ENCODE measurements around the gene FBXW12. TPM values are rescaled to one million over a fixed set of nuclear protein-coding genes. Genes with fewer than 3 reads are reported as not detected.

FBXW12 gene
- total and polyA plus RNA-seq, 2 of the 8 experiments (the other 6 are each of a cell fraction or from before 2014, with no cell fraction given) = 0.35 to 0.85 TPM

DNA sequence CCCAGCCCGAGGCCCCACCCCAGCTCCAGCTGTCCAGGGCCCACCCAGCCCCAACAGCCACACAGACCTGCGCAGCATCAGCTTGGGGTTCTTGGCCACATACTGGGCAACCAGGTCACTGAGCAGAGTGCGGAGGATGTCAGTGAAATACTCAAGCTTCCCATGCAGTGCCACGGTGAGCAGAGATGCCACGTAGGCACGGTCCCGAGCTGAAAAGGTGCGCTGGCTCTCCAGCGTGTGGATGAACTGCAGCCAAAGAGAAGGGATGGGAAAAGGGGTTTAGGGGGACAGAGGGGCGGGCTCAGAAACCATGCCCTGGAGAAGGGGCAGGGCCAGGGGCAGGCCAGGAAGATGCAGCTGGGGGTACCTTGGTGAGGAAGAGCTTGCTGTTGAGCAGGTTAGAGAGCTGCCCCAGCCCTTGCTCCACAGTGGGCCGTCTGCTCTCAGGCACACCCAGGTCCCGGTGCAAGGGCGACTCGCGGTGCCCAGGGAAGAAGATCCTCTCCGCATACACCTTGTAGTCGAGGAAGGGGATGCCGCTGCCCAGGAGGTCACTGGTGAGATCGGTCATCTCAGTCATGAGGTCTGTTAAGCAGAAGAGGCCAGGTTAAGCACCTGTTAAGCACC, 40.5 kb downstream of the FBXW12 start:
- 96% methylated on average over 17 of the region's 19 CpGs; no CpG with 5 or more reads in 1 of the 2 experiments for WGBS, 2 experiments (ENCODE audit: extremely low coverage in 1 of 2, insufficient coverage in 1 of 2, insufficient read length in 1 of 2, insufficient replicate concordance in 2 of 2, low coverage in 1 of 2, low lambda C conversion rate in 2 of 2, missing lambda C conversion rate in 1 of 2)
- Histone ChIP-seq H3K4ac (replicated peaks; ENCODE audit: insufficient read length, low read depth, low read length) (no peak overlapping the region), H3K56ac (replicated peaks; ENCODE audit: insufficient read length, low read depth, low read length) (no peak overlapping the region), H3K4me2 (ENCODE audit: insufficient read depth in 1 of 2, low read depth in 2 of 2, low read length in 2 of 2) (no peak overlapping the region), H3K79me2 (ENCODE audit: control insufficient read depth in 1 of 2, insufficient read depth in 2 of 2, low read length in 2 of 2) (no peaks in the 10 kb centered on the region), H3K9ac (replicated peaks in 1 of 4; ENCODE audit: extremely low read depth in 1 of 4, low read depth in 3 of 4, low read length in 3 of 4) (no peak overlapping the region), H2BK120ac (replicated peaks; ENCODE audit: low read depth, low read length) (no peak overlapping the region), H3K36me3 (ENCODE audit: control insufficient read depth in 2 of 4, insufficient read depth in 4 of 4, low read length in 3 of 4) (peaks cover 72 to 87% (median 85%) of the 10 kb centered on the region in 4 experiments), H3K23me2 (ENCODE audit: low read depth, low read length) (no peaks in the 10 kb centered on the region), H4K20me1 (replicated peaks in 1 of 2; ENCODE audit: control insufficient read depth in 1 of 2, insufficient read depth in 2 of 2, low read length in 2 of 2) (peaks cover 6 to 48% of the 10 kb centered on the region in 2 experiments), H3K27ac (ENCODE audit: low read depth, low read length) (no peak overlapping the region), H2BK15ac (ENCODE audit: low read length) (no peak overlapping the region), H3K4me3 (ENCODE audit: extremely low read depth in 1 of 4, insufficient read depth in 2 of 4, low read depth in 3 of 4, low read length in 4 of 4) (no peak overlapping the region), H2BK5ac (ENCODE audit: low read depth, low read length) (no peak overlapping the region), H3K27me3 (replicated peaks in 1 of 4; ENCODE audit: control insufficient read depth in 3 of 4, extremely low read depth in 1 of 4, insufficient read depth in 3 of 4, low read length in 3 of 4) (no peaks in the 10 kb centered on the region), H3K23ac (ENCODE audit: insufficient read length) (no peak overlapping the region), H3K4me1 (replicated peaks in 1 of 4; ENCODE audit: control insufficient read depth in 3 of 4, insufficient read depth in 4 of 4, low read length in 3 of 4) (no peaks in the 10 kb centered on the region), H4K8ac (ENCODE audit: extremely low read depth, insufficient read depth, low read length) (no peak overlapping the region), H3K14ac (ENCODE audit: insufficient read length) (no peak overlapping the region), H3K18ac (ENCODE audit: extremely low read depth, low read length) (no peak overlapping the region), H4K5ac (ENCODE audit: insufficient read length, low read depth, low read length) (no peak overlapping the region), H2AFZ (ENCODE audit: low read length) (no peak overlapping the region), H2BK20ac (ENCODE audit: low read length) (no peak overlapping the region), H3K79me1 (ENCODE audit: low read depth, low read length) (no peaks in the 10 kb centered on the region; the same call in 1 of the 2 replicates), H3K9me3 (ENCODE audit: insufficient read depth in 2 of 2, low read depth in 1 of 2, low read length in 1 of 2) (no peaks in the 10 kb centered on the region), H4K91ac (replicated peaks; ENCODE audit: insufficient read length, low read length) (no peak overlapping the region), H2AK5ac (ENCODE audit: low read depth, low read length) (no peak overlapping the region), H2BK12ac (ENCODE audit: low read depth, low read length) (no peak overlapping the region)
- ChIA-PET CTCF (ENCODE audit: partially characterized antibody) (interaction anchor here (0.9 to 7.7 kb wide), 6 partner anchors 11 to 147 kb away, joined by 3 to 130 read pairs (median 8); partner anchors contain the start of gene PLXNB1), POLR2A (ENCODE audit: partially characterized antibody) (interaction anchor here (1.2 to 31.5 kb wide), 3 partner anchors 5 to 28 kb away, joined by 4 to 650 read pairs (median 650); partner anchors contain the start of gene PLXNB1)
- no peak for TF ChIP-seq EGR1 (IDR thresholded peaks at IDR 0.05; ENCODE audit: borderline replicate concordance, low read depth, low read length)
- TF ChIP-seq BACH1 (IDR thresholded peaks at IDR 0.05; ENCODE audit: low read length) = no peak
- DNase-seq (ENCODE audit: low read depth in 1 of 2, low spot score in 2 of 2) (no peak), FAIRE-seq (no peak)

Data from H1 (cell line).